Lung (tissue), 12 donors: ENCODE results near the gene SYNPO2. TPM values are rescaled to one million over a fixed set of nuclear protein-coding genes. Genes with fewer than 3 reads are reported as not detected.

Experiments used
- ATAC-seq: fragments of 200-7000 bp; cut with Tn5 transposase; one replicate; pipeline ENCODE4 v1.9.1; 2020; ENCODE audit warnings: moderate number of reproducible peaks; ENCODE audit not compliant: insufficient read depth, low FRiP score
- DNase-seq, 3 donors: peaks; one replicate each; pipeline ENCODE4 v3.0.0-alpha.2; 2013 to 2017
- H3K27ac ChIP-seq, 2 donors: one replicate each; pipeline ENCODE4 v1.5.1; 2013; ENCODE audit warnings: mild to moderate bottlenecking in 2 of 2, moderate library complexity in 2 of 2, control low read depth in 1 of 2, inconsistent platforms in 1 of 2, low read depth in 1 of 2, low read length in 1 of 2
- H3K27me3 ChIP-seq, 3 donors: one replicate each; pipeline ENCODE4 v1.5.1; 2013; ENCODE audit warnings: low read length in 2 of 3; ENCODE audit not compliant: control insufficient read depth in 3 of 3, insufficient read depth in 3 of 3
- H3K36me3 ChIP-seq, 4 donors: one replicate each; pipeline ENCODE4 v1.5.1; 2013; ENCODE audit warnings: low read length in 4 of 4, mild to moderate bottlenecking in 1 of 4, moderate library complexity in 1 of 4; ENCODE audit not compliant: control insufficient read depth in 4 of 4, insufficient read depth in 4 of 4
- H3K4me1 ChIP-seq, 5 donors: one replicate each; pipeline ENCODE4 v1.5.1; 2013; ENCODE audit warnings: low read length in 5 of 5, mild to moderate bottlenecking in 2 of 5, moderate library complexity in 1 of 5; ENCODE audit not compliant: control insufficient read depth in 5 of 5, insufficient read depth in 5 of 5
- H3K4me3 ChIP-seq: one replicate; pipeline ENCODE4 v1.5.1; 2013; ENCODE audit warnings: mild to moderate bottlenecking, control low read depth, moderate library complexity
- H3K9ac ChIP-seq, 2 donors: one replicate each; pipeline ENCODE4 v1.5.1; 2013; ENCODE audit warnings: low read length in 2 of 2, control low read depth in 1 of 2; ENCODE audit not compliant: insufficient read depth in 1 of 2
- H3K9me3 ChIP-seq, 4 donors: one replicate each; pipeline ENCODE4 v1.5.1; 2013; ENCODE audit warnings: low read length in 3 of 4, mild to moderate bottlenecking in 1 of 4, moderate library complexity in 1 of 4; ENCODE audit not compliant: control insufficient read depth in 4 of 4, insufficient read depth in 3 of 4
- CTCF ChIP-seq: IDR thresholded peaks from 2 replicates; pipeline ENCODE4 v1.5.1; 2012; ENCODE audit warnings: mild to moderate bottlenecking; ENCODE audit errors: control extremely low read depth, extremely low read depth
- WGBS, 2 donors: extraction: QIAGEN DNeasy Blood & Tissue Kit; methylation state at CpG; one replicate each; pipeline ENCODE4 v1.1.7; 2013; 5-methylcytosine and 5-hydroxymethylcytosine counted together
- polyA plus RNA-seq, 2 donors: library from polyadenylated mRNA; stranded (reverse); fragments of 200-250 nt; gene quantifications; one replicate each; pipeline ENCODE4 v1.2.1, GENCODE V29; 2013
- total RNA-seq, 2 donors: library from RNA; depleted of rRNA in 1 of 2; stranded (reverse); fragments of >200 nt in 1 of 2; gene quantifications; one replicate each; pipeline ENCODE4 v1.2.1, GENCODE V29; 2014 to 2021
- donor health status: control.
- donor health status: control.
- donor health status: Bipolar disorder and iron deficiency.
- donor health status: healthy.
- donor health status: DM: yes; HTN: yes; CAD: no.

The SYNPO2 gene
- total and polyA plus RNA-seq, 4 donors: 3.5 to 27.6 (median 10.1) TPM

- Histone ChIP-seq H3K36me3 (no peaks in the 10 kb centered on the region), H3K4me3 (no peak overlapping the region), H3K9me3 (no peaks in the 10 kb centered on the region), H3K27ac (no peak overlapping the region), H3K27me3 (no peaks in the 10 kb centered on the region), H3K9ac (no peak overlapping the region), H3K4me1 (peaks cover 3 to 16% (median 8%) of the 10 kb centered on the region in 5 donors)
- 84 to 91% methylated on average over 2 of the region's 2 CpGs for WGBS, 2 donors
- no peak for ATAC-seq
- no peak for TF ChIP-seq CTCF
- DNase-seq: peak in 1 of 3 donors; percentile 28
These were observed 160.7 kb downstream of the SYNPO2 start for GRCh38 chr4:119049342-119049741.

- no peaks in the 10 kb centered on the region for H3K27me3 ChIP-seq
- no peak for TF ChIP-seq CTCF
- DNase-seq (no peak), ATAC-seq (no peak)
- no peak overlapping the region for H3K9ac ChIP-seq
- no peaks in the 10 kb centered on the region for H3K36me3 ChIP-seq
- H3K4me3 ChIP-seq: no peak overlapping the region
- WGBS, 2 donors: 94 to 95% methylated on average over 7 of the region's 7 CpGs
- H3K27ac ChIP-seq: no peak overlapping the region
- H3K4me1 ChIP-seq: peaks cover 3 to 11% (median 8%) of the 10 kb centered on the region in 5 donors
- no peaks in the 10 kb centered on the region for H3K9me3 ChIP-seq
These were observed 162.0 kb downstream of the SYNPO2 start for GRCh38 chr4:119050527-119051090.

DNA sequence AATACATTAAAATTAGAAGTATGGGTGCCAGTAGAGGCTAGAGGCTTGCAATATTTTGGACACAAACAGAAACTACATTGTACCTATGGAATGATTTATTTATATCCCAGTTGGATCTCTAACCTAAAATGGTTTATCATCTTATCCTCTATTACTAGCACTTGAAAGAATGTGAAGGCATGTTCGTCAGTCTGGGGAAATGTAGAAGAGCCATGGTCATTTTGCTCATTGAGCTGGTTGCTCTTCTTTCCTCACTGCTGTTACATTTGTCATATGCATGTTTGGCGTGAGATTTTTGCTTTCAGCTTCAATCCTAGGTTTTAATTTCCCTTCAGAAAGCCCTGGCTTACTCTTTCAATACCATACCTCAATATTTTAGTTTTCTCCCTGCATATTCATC, 164.6 kb downstream of the SYNPO2 start:
- no peak for TF ChIP-seq CTCF
- no peak overlapping the region for H3K9ac ChIP-seq
- no peak overlapping the region for H3K4me3 ChIP-seq
- no peaks in the 10 kb centered on the region for H3K9me3 ChIP-seq
- H3K27me3 ChIP-seq: no peaks in the 10 kb centered on the region
- ATAC-seq: no peak
- DNase-seq: no peak
- peak overlapping the region in 1 of 2 donors; percentile 82 for H3K27ac ChIP-seq
- peaks cover 1 to 9% (median 5%) of the 10 kb centered on the region in 5 donors for H3K4me1 ChIP-seq
- 85 to 95% methylated on average over 2 of the region's 2 CpGs for WGBS, 2 donors
- H3K36me3 ChIP-seq: peaks cover 0 to 4% (median 0%) of the 10 kb centered on the region in 4 donors

DNA sequence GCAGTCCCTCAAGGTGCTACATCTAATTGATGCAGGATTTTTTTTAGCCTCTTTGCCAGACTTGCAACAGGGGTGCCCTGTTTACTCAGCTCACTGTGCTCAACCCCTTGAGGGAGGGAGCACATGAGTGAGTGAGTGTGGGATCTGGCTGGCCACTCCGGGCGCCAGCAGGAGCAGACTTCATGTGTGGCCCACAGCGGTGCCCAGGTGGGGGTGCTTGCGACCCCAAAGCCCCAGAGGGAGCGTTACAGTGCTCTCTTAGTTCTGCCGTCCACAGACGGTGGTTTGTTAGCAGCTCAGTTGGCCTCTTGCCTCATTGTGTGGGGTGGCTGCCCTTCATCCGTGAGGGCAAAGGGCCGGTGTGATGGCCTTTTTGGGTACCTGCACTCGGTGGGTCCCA, 165.3 kb downstream of the SYNPO2 start:
- no peak for DNase-seq
- WGBS, 2 donors: 91 to 93% methylated on average over 10 of the region's 10 CpGs
- ATAC-seq: no peak

More for the DNA sequence above, 165.3 kb downstream of the SYNPO2 start:
- H3K27ac ChIP-seq: peak overlapping the region in 1 of 2 donors; percentile 84
- no peaks in the 10 kb centered on the region for H3K9me3 ChIP-seq
- no peak overlapping the region for H3K9ac ChIP-seq
- no peak overlapping the region for H3K4me3 ChIP-seq
- TF ChIP-seq CTCF: no peak
- H3K4me1 ChIP-seq: peaks cover 1 to 8% (median 5%) of the 10 kb centered on the region in 5 donors
- H3K36me3 ChIP-seq: peaks cover 0 to 4% (median 0%) of the 10 kb centered on the region in 4 donors
- no peaks in the 10 kb centered on the region for H3K27me3 ChIP-seq
